Midbrain (tissue), 1 donor: Measurements from ENCODE around the gene THBD.
A peak's percentile ranks its signal among the peaks of the same experiment; 100 is the strongest.

Experiments used
- DNase-seq: peaks from one replicate; lab custom pipeline; 2025; lab: John Stamatoyannopoulos, UW

THBD gene, protein sequence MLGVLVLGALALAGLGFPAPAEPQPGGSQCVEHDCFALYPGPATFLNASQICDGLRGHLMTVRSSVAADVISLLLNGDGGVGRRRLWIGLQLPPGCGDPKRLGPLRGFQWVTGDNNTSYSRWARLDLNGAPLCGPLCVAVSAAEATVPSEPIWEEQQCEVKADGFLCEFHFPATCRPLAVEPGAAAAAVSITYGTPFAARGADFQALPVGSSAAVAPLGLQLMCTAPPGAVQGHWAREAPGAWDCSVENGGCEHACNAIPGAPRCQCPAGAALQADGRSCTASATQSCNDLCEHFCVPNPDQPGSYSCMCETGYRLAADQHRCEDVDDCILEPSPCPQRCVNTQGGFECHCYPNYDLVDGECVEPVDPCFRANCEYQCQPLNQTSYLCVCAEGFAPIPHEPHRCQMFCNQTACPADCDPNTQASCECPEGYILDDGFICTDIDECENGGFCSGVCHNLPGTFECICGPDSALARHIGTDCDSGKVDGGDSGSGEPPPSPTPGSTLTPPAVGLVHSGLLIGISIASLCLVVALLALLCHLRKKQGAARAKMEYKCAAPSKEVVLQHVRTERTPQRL

DNA sequence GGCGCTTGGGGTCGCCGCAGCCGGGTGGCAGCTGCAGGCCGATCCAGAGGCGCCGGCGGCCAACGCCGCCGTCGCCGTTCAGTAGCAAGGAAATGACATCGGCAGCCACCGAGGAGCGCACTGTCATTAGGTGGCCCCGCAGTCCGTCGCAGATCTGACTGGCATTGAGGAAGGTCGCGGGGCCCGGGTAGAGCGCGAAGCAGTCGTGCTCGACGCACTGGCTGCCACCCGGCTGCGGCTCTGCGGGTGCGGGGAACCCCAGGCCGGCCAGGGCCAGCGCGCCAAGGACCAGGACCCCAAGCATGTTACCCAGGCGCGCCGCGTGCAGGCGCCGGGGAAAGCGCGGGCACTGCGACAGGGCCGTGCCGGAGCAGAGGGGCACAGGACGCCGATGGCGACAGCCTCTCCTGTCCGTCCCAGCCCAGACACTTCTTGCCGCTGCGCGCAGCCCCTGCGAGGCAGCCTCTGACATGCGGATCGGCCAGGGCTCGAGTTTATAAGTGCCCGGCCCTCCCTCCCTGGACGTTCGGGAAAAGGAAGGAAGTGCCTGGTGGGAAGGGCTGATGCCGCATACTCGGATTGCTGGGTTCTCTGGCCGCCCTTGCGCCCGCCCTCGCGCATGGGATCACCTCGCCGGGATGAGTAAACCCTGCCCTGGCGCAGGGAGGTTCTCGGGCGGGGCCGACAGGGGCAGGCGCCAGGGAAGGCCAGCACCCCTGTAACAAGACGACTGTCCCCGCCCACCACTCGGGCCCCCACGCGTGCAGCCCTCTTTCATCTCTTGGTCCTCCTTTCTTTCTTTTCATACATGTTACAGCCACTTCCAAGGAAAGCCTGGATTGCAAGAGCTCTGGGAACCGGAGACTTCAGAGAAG, at the start of gene THBD:
TSS of gene THBD (minus strand) at position 472 of the 875 bp plus-strand sequence. CDS start at position 304, 168 bp downstream.
- no peak for DNase-seq

GRCh38 chr20:23097636-23098580, 48.4 kb upstream of the THBD start:
- DNase-seq: no peak

- DNase-seq: no peak
These were observed 47.6 kb upstream of the THBD start for GRCh38 chr20:23096986-23097520.

GRCh38 chr20:23096097-23096496, 46.6 kb upstream of the THBD start:
- DNase-seq: no peak

DNA sequence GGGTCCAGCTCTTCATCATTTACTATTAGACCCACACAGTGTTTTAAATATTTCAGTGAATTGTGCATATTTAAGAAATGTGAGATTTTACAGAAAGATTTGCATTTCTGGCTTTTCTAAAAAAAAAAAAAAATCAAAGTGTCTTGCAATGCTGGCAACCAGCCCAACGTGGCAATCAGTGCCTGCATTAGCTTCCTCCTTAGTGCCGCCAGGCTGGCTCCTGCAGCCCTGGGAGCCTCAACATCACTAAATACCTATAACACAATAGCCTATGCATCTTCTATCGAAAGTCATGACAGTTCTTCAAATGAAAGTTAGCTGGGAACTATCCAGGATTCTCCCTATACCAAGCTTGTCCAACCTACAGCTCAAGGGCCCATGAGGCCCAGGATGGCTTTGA, 46.0 kb upstream of the THBD start:
- no peak for DNase-seq

- no peak for DNase-seq
These were observed 45.5 kb upstream of the THBD start for GRCh38 chr20:23094927-23095326.

GRCh38 chr20:23094213-23094896, 44.9 kb upstream of the THBD start:
- no peak for DNase-seq

DNA sequence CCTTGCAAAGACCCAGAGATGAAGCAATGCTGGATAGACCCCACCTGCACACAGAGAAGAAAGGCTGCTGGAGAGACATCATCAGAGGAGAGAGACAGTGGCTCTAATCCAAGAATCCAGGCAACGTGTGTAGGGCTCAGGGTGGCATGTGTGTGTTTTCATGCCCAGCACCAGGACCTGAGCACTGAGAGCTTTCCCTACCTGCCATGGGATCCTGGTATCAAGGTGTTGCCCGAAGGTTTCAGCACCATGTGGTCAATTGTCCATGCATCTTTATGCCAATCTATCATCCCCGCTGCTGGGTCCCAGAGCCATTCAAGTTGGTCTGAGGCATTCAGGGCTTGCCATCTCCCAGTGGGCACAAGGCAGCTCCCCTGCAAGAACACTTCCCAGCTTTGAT, 44.1 kb upstream of the THBD start:
- no peak for DNase-seq

DNA sequence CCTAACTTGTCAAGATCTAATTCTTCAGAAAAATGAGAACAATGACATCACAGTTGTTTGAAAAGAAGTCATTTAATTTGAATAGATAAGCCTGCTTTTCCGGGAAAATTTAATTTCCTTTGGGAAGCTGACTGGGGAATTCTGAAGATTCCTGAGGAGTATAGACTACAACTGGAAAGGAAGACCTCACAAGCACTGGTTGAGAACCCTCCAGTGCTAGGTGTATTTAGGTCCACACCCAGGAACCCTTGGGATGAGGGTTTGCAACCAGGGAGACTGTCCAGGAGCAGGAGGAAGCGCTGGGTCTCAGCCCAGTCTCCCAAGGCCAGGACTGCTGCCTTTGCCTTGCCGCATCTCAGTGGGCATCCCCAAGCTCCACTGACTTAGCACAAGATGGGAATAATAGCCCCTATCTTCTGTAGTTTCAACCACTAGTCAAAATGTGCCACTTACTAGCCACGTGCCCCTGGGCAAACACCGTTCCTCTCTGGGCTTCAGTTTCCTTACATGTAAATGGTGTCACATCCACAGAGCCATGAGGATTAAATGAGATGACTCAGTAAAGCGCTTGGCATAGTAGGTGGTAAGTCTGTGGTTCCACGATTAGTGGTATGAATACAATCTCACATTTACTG, 43.5 kb upstream of the THBD start:
- DNase-seq: no peak

- no peak for DNase-seq
These were observed 42.9 kb upstream of the THBD start for GRCh38 chr20:23092384-23092756.

- DNase-seq: no peak
These were observed 42.4 kb upstream of the THBD start for GRCh38 chr20:23091721-23092383.

GRCh38 chr20:23090878-23091277, 41.4 kb upstream of the THBD start:
- no peak for DNase-seq

DNA sequence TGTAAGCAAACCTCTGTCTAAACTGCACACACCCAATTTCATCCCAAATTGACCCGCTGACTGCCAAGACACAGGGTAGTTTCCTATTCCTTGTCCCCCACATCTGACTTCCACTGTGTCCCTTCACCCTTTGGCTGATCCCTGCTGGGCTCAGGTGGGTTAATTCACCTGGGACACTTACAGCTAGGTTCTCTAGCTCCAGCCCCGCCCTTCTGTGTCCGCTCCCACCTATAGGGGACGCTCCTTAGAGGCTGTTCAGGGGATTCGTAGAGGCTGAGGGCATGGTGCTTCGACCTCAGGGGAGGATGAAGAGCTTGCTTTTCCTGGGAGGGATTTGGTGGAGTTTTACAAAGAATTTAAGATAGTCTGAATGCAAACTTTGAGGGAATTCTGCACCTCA, 40.7 kb upstream of the THBD start:
- no peak for DNase-seq

- DNase-seq: no peak
These were observed 39.4 kb upstream of the THBD start for GRCh38 chr20:23088866-23089265.

GRCh38 chr20:23087587-23088251, 38.2 kb upstream of the THBD start:
- no peak for DNase-seq

DNA sequence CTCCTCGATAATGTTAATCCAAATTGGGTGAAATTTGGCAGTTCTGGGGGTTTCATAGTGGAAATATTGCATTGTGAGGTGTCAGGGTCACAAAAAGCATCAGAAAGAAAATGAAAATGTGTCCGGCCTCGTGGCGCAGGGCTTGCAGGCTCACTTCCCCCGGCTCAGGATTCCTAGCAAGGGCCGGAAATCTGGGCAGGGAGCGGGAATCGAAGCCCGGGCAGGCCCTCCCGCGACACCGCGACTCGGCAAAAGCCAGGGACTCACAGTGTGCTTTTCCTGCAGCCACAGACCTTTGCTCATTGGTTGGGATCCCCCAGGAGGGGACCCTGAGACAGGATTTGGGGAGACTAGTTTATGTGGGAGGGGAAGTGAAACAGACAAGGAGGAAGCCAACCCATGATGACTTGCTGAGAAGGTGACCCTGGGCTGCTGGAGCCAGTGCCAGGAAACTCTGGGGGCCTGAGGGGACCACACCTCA, 37.5 kb upstream of the THBD start:
- peak; percentile 2 for DNase-seq

- peak; percentile 1 for DNase-seq
These were observed 36.6 kb upstream of the THBD start, which contains the start of gene CD93 for GRCh38 chr20:23086056-23086566. Gene CD93, minus strand, starts transcription at chr20:23086324. Its CDS starts 132 bp downstream, at chr20:23086192.

DNA sequence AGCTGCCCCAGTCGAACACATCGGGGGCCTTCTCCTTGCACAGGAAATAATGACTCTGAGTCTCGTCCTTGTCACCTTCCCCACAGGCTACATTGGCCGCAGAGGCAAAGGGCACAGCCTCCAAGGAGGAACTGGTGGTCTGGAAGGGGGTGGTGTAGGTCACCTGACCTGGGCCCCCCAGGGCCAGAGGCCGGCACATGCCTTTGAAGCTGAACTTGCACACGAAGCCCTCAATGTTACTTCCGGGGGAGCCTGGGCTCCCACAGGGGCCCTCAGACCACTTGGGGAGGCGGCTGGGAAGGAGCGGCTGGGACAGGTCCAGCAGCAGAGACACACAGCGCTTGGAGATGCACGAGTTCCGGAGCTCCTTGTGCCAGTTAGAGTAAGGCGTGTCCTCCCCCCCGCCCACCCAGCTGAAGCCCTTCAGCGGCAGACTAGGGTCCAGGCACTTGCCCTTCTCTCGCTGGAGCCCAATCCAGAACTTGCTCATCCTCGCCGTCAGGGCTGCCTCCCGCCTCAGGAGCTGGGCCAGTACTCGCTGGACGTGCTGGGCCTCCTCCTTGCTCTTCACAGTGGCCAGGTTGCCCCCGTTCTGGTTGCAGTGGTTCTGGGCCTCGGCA, 36.1 kb upstream of the THBD start:
- no peak for DNase-seq
